HEK293 (cell line): ENCODE measurements around the gene DNASE1L3.

ENCODE experiments used
- CTCF ChIP-seq: fragments of 450-650 bp; formaldehyde crosslinking; IDR thresholded peaks from 2 replicates; pipeline ENCODE4 v1.5.1; 2016; ENCODE audit warnings: missing biosample characterization, missing genetic modification characterization
- REST ChIP-seq: fragments of 450-650 bp; formaldehyde crosslinking; IDR thresholded peaks from 2 replicates; pipeline ENCODE4 v1.5.1; 2016; ENCODE audit warnings: missing biosample characterization, missing genetic modification characterization
- SP2 ChIP-seq: fragments of 450-650 bp; formaldehyde crosslinking; IDR thresholded peaks from 2 replicates; pipeline ENCODE4 v1.5.1; 2016; ENCODE audit warnings: missing biosample characterization, missing genetic modification characterization
- ZBTB26 ChIP-seq: fragments of 450-650 bp; formaldehyde crosslinking; optimal IDR thresholded peaks from 2 replicates; pipeline ENCODE3; 2016; ENCODE audit warnings: missing biosample characterization, mild to moderate bottlenecking, missing genetic modification characterization
- ZBTB49 ChIP-seq: fragments of 450-650 bp; formaldehyde crosslinking; IDR thresholded peaks from 2 replicates; pipeline ENCODE4 v1.5.1; 2016; ENCODE audit warnings: missing biosample characterization, missing genetic modification characterization, low read depth
- ZNF140 ChIP-seq: fragments of 450-650 bp; formaldehyde crosslinking; IDR thresholded peaks from 2 replicates; pipeline ENCODE4 v1.5.1; 2016; ENCODE audit warnings: missing biosample characterization, missing genetic modification characterization
- ZNF302 ChIP-seq: fragments of 450-650 bp; formaldehyde crosslinking; IDR thresholded peaks from 2 replicates; pipeline ENCODE4 v1.5.1; 2016; ENCODE audit warnings: missing biosample characterization, missing genetic modification characterization, low read depth
- ZNF324 ChIP-seq: fragments of 450-650 bp; formaldehyde crosslinking; IDR thresholded peaks from 2 replicates; pipeline ENCODE4 v1.5.1; 2016; ENCODE audit warnings: missing biosample characterization, missing genetic modification characterization
- ZNF510 ChIP-seq: fragments of 450-650 bp; formaldehyde crosslinking; IDR thresholded peaks from 2 replicates; pipeline ENCODE4 v1.5.1; 2018; ENCODE audit warnings: mild to moderate bottlenecking, missing genetic modification characterization, missing biosample characterization; ENCODE audit not compliant: insufficient replicate concordance
- ZNF558 ChIP-seq: fragments of 450-650 bp; formaldehyde crosslinking; IDR thresholded peaks from 2 replicates; pipeline ENCODE4 v1.5.1; 2016; ENCODE audit warnings: missing biosample characterization, missing genetic modification characterization
- ZNF596 ChIP-seq: fragments of 450-650 bp; IDR thresholded peaks from 2 replicates; pipeline ENCODE4 v1.5.0; 2018; ENCODE audit warnings: missing biosample characterization, mild to moderate bottlenecking, missing genetic modification characterization, moderate library complexity

GRCh38 chr3:58161435-58162398 is 49.1 kb downstream of the DNASE1L3 start:
- TF ChIP-seq ZBTB49 (tag by site-specific recombination) (no peak), ZNF558 (tag by site-specific recombination) (no peak), ZNF140 (tag by site-specific recombination) (no peak), CTCF (tag by site-specific recombination) (no peak), ZNF302 (tag by site-specific recombination) (no peak), REST (no peak), ZNF510 (no peak), SP2 (tag by site-specific recombination) (no peak), ZBTB26 (tag by site-specific recombination) (no peak), ZNF596 (tag by site-specific recombination) (no peak), ZNF324 (no peak)
